Activated T-cell treated with anti-CD3 and anti-CD28 coated beads, Interleukin-2, amount 50 U/mL, for 72 hours (primary cell): ENCODE results near the gene CTXN1. TPM values are rescaled to one million over a fixed set of nuclear protein-coding genes. Genes with fewer than 3 reads are reported as not detected.
"Not testable (repeated sequence)": the region's sequence is repeated elsewhere in the genome, so short reads cannot be mapped to it uniquely, and the experiment has no call there.

Experiments
- ATAC-seq, 2 donors: fragments of 150-1000 bp; cut with Tn5 transposase; replicated peaks in 1 of 2; 2 replicates each; pipeline ENCODE4 v1.10.0; 2021; ENCODE audit warnings: moderate library complexity in 2 of 2, mild to moderate bottlenecking in 1 of 2
- DNase-seq, 2 donors: peaks; one replicate each; pipeline ENCODE4 v3.0.0; 2021 to 2022; ENCODE audit warnings: mixed read lengths in 1 of 2
- H3K27ac Mint-ChIP-seq: one replicate; pipeline ENCODE4 v1.8.0; 2022; ENCODE audit warnings: mild to moderate bottlenecking, moderate library complexity, mixed read lengths
- H3K27me3 Mint-ChIP-seq: one replicate; pipeline ENCODE4 v1.8.0; 2022; ENCODE audit warnings: low read depth, mixed read lengths
- H3K36me3 Mint-ChIP-seq, 2 donors: one replicate each; pipeline ENCODE4 v1.8.0; 2022; ENCODE audit warnings: mixed read lengths in 2 of 2, mild to moderate bottlenecking in 1 of 2; ENCODE audit not compliant: insufficient read depth in 2 of 2
- H3K4me1 Mint-ChIP-seq: one replicate; pipeline ENCODE4 v1.8.0; 2022; ENCODE audit warnings: low read depth, mixed read lengths
- H3K4me3 Mint-ChIP-seq, 2 donors: one replicate each; pipeline ENCODE4 v1.8.0; 2022; ENCODE audit warnings: mild to moderate bottlenecking in 2 of 2, mixed read lengths in 2 of 2, moderate library complexity in 2 of 2
- H3K9me3 Mint-ChIP-seq, 2 donors: one replicate each; pipeline ENCODE4 v1.8.0; 2022; ENCODE audit warnings: mixed read lengths in 2 of 2
- total RNA-seq, 2 donors: library from RNA; stranded (reverse); gene quantifications; one replicate each; pipeline ENCODE4 v1.2.3, GENCODE V29; 2022

Gene CTXN1
- total RNA-seq, 2 donors from 2014 or later: 0.50 to 0.63 TPM

DNA sequence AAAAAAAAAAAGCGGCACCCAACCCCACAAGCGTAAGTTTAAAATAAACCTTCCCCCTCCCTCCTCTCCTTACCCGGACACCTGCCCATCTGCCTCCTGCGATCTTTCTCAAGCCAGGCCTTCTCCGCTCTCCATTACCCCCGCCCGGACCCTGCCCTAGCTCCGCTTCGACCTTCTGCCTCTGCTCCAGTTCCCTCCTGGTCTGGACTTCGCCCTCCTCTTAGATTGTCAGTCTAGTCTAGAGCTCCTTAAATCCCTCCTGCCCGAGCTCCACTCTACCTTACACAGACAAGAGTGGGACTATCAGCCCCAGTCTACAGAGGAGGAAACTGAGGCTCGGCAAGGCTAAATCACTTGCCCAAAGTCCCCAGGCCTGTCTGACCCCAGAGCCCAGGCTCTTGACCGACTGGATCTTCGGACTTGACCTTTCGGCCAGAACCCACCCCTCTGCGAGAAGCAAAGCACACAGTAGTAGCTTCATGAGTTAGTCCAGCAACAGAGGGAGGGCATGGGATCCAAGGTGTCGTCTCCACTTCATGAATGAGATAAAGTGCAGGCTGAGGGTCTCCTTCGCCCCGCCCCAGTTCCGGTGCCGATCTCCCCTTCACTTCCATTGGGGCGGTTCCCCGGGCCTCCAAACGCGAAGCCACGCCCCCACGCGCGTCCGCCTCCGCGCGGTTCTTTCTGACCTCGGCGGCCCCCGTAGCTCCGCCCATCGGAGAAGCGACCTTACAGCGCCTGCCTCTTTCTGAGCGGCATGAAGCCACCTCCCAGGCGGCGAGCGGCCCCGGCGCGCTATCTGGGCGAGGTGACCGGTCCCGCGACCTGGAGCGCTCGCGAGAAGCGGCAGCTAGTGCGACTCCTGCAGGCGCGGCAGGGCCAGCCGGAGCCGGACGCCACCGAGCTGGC is 6.1 kb downstream of the CTXN1 start, which contains the start of gene SNAPC2:
Gene SNAPC2 (plus strand): TSS at position 729 of the 909 bp plus-strand sequence. CDS start 29 bp downstream, at position 758.
- Mint-ChIP-seq H3K27ac (peak within 1 kb of the TSS; percentile 94), H3K27me3 (peaks cover 27% of the 10 kb centered on the region), H3K9me3 (no peaks in the 10 kb centered on the region), H3K4me3 (peak within 1 kb of the TSS; percentile 91 to 96), H3K4me1 (peaks cover 31% of the 10 kb centered on the region), H3K36me3 (peaks cover 1 to 4% of the 10 kb centered on the region in 2 donors)
- ATAC-seq: peak; percentile 69 to 72
- peak; percentile 98 for DNase-seq

- no peak overlapping the region for H3K27ac Mint-ChIP-seq
- H3K27me3 Mint-ChIP-seq: peaks cover 28% of the 10 kb centered on the region
- ATAC-seq (no peak), DNase-seq (no peak)
- no peaks in the 10 kb centered on the region for H3K9me3 Mint-ChIP-seq
- H3K36me3 Mint-ChIP-seq: peaks cover 1 to 4% of the 10 kb centered on the region in 2 donors
- peak overlapping the region; percentile 91 to 96 for H3K4me3 Mint-ChIP-seq
- peaks cover 31% of the 10 kb centered on the region for H3K4me1 Mint-ChIP-seq
Observed at GRCh38 chr19:7918615-7919421, 7.1 kb downstream of the CTXN1 start.

DNA sequence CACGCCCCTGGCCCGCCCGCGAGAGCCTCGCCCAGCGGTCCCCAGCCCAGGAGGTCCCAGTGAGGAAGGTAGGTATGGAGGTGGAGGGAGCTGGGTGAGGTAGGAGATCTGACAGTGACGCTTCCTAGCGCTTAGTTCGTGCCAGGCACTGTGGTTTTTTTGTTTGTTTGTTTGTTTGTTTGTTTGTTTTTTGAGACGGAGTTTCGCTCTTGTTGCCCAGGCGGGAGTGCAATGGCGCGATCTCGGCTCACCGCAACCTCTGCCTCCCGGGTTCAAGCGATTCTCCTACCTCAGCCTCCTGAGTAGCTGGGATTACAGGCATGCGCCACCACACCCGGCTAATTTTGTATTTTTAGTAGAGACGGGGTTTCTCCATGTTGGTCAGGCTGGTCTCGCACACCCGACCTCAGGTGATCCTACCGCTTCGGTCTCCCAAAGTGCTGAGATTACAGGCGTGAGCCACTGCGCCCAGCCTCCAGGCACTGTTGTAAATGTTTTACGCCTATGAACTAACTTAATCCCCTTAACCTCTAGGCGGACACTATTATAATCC is 7.8 kb downstream of the CTXN1 start:
- not testable (repeated sequence) for H3K27ac Mint-ChIP-seq, ATAC-seq, H3K36me3 Mint-ChIP-seq, DNase-seq, H3K9me3 Mint-ChIP-seq
- Mint-ChIP-seq H3K4me1 (peaks cover 31% of the 10 kb centered on the region), H3K4me3 (peak overlapping the region; percentile 26 to 79), H3K27me3 (peaks cover 28% of the 10 kb centered on the region)

DNA sequence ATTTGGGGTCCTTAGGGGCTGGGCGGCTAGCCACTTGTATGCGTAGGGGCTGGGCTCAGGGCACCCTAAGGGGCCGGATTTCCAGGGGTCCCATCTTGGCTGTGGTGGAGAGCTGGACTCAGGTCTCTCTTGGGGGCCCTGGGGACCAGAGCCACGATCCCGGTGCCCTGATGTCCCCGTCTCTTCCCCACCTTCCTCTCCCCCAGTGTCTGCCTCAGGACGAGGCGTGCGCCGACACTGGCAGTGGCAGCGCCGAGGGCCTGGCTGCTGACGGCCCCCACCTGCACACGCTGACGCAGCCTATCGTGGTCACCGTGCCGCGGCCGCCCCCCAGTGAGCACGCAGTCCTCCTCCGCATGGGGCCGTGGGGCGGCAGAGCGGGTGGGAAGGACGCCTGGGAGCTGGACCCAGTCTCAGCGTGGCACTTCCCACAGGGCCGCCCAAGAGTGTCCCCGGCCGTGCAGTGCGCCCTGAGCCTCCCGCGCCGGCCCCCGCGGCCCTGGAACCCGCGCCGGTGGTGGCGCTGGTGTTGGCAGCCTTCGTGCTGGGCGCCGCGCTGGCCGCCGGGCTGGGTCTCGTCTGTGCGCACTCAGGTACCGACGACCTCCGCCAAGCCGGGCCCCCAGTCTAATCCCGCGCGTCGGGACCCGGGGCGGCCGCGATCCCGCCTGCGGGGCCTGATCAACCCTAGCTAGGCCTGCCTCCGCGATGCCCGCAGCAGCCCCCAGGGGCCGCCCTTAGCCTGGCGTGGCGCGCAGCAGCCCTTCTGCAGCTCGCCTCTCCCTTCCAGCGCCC is 8.5 kb downstream of the CTXN1 start:
- Mint-ChIP-seq H3K9me3 (no peaks in the 10 kb centered on the region), H3K27ac (no peak overlapping the region)
- peak; percentile 46 to 47 for ATAC-seq

GRCh38 chr19:7916955-7917266 is 9.0 kb downstream of the CTXN1 start:
- Mint-ChIP-seq H3K4me3 (peak overlapping the region; percentile 76 to 84), H3K9me3 (no peaks in the 10 kb centered on the region), H3K27me3 (peaks cover 28% of the 10 kb centered on the region), H3K36me3 (peaks cover 1 to 9% of the 10 kb centered on the region in 2 donors), H3K27ac (no peak overlapping the region), H3K4me1 (peaks cover 31% of the 10 kb centered on the region)
- ATAC-seq: no peak
- no peak for DNase-seq

More for the DNA sequence above, 8.5 kb downstream of the CTXN1 start:
- H3K4me1 Mint-ChIP-seq: peaks cover 31% of the 10 kb centered on the region
- peaks cover 1 to 9% of the 10 kb centered on the region in 2 donors for H3K36me3 Mint-ChIP-seq
- DNase-seq: peak; percentile 83
- peaks cover 28% of the 10 kb centered on the region for H3K27me3 Mint-ChIP-seq
- peak overlapping the region; percentile 79 to 84 for H3K4me3 Mint-ChIP-seq

DNA sequence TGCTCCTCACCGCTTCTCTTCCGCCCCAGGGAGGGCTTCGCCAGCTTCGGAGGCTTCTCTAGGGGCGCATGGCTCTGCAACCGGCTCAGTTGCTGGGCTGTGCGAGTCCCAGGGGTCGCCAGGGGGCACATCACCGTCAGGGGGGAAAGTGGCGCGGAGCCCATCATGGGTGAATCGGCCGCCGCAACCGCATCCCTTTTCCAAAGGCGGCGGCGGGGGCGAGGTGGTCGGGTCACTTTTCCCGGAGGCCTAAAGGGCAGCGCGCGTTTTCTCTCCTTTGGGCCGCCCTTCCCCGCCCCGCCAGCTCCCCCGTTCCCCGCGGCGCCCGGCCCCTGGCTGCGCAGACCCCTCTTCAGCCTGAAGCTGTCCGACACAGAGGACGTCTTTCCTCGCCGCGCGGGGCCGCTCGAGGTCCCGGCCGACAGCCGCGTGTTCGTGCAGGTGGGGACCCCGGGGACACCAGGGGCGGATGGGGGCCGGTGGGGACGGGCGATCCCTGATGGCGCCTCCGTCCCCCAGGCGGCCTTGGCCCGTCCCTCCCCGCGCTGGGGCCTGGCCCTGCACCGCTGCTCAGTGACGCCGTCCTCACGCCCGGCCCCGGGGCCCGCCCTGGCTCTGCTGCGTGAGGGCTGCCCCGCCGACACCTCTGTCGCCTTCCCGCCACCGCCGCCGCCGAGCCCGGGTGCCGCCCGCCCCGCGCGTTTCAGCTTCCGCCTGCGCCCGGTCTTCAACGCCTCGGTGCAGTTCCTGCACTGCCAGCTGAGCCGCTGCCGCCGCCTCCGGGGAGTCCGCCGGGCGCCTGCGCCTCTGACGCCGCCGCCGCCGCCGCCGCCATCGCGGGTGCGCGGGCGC is 9.6 kb downstream of the CTXN1 start:
- peak overlapping the region; percentile 76 to 84 for H3K4me3 Mint-ChIP-seq
- H3K4me1 Mint-ChIP-seq: peaks cover 31% of the 10 kb centered on the region
- ATAC-seq: peak; percentile 27 to 38

GRCh38 chr19:7915250-7916102 is 10.5 kb downstream of the CTXN1 start:
- DNase-seq (no peak), ATAC-seq (no peak)
- Mint-ChIP-seq H3K36me3 (peaks cover 1 to 14% of the 10 kb centered on the region in 2 donors), H3K4me1 (peaks cover 25% of the 10 kb centered on the region), H3K27ac (no peak overlapping the region), H3K4me3 (peak overlapping the region; percentile 76 to 78), H3K27me3 (peaks cover 28% of the 10 kb centered on the region), H3K9me3 (no peaks in the 10 kb centered on the region)

More for the DNA sequence above, 9.6 kb downstream of the CTXN1 start:
- peaks cover 1 to 11% of the 10 kb centered on the region in 2 donors for H3K36me3 Mint-ChIP-seq
- H3K27me3 Mint-ChIP-seq: peaks cover 28% of the 10 kb centered on the region
- peak; percentile 80 to 83 for DNase-seq
- no peak overlapping the region for H3K27ac Mint-ChIP-seq
- H3K9me3 Mint-ChIP-seq: no peaks in the 10 kb centered on the region

DNA sequence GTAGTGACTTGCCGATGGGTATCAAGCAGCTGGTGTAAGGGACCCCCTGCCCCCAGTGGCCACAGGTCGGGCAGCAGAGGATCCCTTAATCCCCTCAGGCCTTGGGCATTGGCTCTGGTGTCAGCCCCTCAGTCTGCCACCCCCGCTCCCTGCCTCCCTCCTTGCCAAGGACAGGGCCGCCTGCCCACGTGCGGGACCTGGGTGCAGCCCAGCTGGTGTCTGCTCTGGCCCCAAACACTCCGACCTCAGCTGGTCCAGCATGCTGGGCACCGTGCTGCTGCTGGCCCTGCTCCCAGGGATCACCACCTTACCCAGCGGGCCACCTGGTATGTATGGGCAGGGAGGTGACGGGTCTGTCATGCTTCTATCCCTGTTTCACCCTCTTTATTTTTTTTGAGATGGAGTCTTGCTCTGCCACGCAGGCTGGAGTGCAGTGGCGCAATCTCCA is 11.3 kb downstream of the CTXN1 start, which contains the start of gene TGFBR3L:
Gene TGFBR3L (plus strand): TSS at position 233 of the 448 bp plus-strand sequence.
- Mint-ChIP-seq H3K36me3 (peaks cover under 1 to 12% of the 10 kb centered on the region in 2 donors), H3K4me1 (peaks cover 21% of the 10 kb centered on the region), H3K4me3 (peak within 1 kb of the TSS; percentile 76 to 78), H3K27me3 (peaks cover 24% of the 10 kb centered on the region), H3K27ac (no peak within 1 kb of the TSS), H3K9me3 (no peaks in the 10 kb centered on the region)
- ATAC-seq (no peak), DNase-seq (no peak)

- ATAC-seq (no peak), DNase-seq (no peak)
- no peaks in the 10 kb centered on the region for H3K9me3 Mint-ChIP-seq
- peaks cover 0 to 12% of the 10 kb centered on the region in 2 donors for H3K36me3 Mint-ChIP-seq
- peaks cover 21% of the 10 kb centered on the region for H3K27me3 Mint-ChIP-seq
- peaks cover 17% of the 10 kb centered on the region for H3K4me1 Mint-ChIP-seq
- no peak overlapping the region for H3K4me3 Mint-ChIP-seq
- H3K27ac Mint-ChIP-seq: no peak overlapping the region
Observed at GRCh38 chr19:7914099-7914498, 11.8 kb downstream of the CTXN1 start.

DNA sequence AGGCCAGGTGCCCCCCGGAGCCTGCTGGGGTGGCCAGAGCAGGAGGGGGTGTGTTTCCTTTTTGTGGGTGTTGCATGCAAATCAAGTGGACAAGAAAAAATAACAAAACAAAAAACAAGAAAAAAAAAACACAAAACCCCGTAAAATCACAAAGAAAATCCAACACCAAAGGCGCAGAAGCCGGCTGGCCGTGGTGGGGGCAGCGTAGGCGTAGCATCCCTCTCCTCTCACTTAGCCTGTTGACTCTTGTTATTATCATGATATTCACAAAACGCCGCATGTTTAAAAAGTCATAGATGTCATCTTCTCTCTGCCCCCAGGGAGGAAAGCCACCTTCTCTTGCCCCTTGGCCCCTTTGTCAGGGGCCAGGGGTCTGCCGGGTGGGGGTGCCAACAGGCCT is 12.3 kb downstream of the CTXN1 start:
- DNase-seq (no peak), ATAC-seq (no peak)
- Mint-ChIP-seq H3K36me3 (peaks cover 0 to 12% of the 10 kb centered on the region in 2 donors), H3K27me3 (peaks cover 21% of the 10 kb centered on the region), H3K4me1 (peaks cover 17% of the 10 kb centered on the region), H3K9me3 (no peaks in the 10 kb centered on the region), H3K4me3 (no peak overlapping the region), H3K27ac (no peak overlapping the region)
